Stimulated activated CD8-positive, alpha-beta memory T cell treated with anti-CD3 and anti-CD28 coated beads, Interleukin-15, amount 100 ng/mL, for 24 hours (primary cell): ENCODE data around the gene PTPRD.
"Not testable (repeated sequence)": the region's sequence is repeated elsewhere in the genome, so short reads cannot be mapped to it uniquely, and the experiment has no call there.

Experiments used
- DNase-seq: peaks from one replicate; pipeline ENCODE4 v3.0.0-alpha.2; 2020; ENCODE audit warnings: low read depth

PTPRD gene

DNA sequence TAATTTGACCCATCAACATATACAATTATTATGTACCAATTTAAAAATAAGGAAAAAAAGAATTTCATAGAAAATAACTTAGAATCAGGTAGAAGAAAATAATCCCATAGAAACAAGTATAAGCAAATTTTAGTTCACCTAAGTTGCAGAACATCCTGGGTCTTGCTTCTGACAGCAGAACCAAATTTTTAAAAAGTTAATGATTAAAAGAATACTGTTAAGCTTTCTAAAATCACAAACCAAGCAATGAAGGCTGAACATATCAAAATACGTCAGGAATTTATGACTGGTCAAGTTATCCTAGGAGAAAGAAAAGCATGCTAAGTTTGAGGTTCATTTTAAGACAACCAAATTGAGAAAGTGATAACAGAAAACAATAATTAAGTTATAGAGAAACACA lies 650.9 kb downstream of the PTPRD start:
- DNase-seq = no peak

DNA sequence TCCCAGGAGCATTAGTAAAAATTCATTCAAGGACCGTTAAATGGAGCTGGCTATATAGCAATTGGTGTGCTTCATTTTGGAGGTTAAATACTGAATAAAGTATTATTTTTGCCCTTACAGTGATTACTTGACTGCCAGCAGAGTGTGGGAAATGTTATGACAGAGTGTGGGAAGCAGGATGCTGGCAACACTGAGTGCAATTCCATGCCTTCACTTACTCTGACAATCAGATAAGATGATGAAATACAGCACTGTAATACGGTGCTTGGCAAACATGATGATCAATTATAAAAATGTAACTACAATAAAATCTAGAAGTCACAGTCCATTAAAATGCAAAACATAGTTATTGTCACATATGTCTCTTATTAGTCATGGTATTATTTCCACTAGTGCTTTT lies 651.3 kb downstream of the PTPRD start:
- DNase-seq = no peak

DNA sequence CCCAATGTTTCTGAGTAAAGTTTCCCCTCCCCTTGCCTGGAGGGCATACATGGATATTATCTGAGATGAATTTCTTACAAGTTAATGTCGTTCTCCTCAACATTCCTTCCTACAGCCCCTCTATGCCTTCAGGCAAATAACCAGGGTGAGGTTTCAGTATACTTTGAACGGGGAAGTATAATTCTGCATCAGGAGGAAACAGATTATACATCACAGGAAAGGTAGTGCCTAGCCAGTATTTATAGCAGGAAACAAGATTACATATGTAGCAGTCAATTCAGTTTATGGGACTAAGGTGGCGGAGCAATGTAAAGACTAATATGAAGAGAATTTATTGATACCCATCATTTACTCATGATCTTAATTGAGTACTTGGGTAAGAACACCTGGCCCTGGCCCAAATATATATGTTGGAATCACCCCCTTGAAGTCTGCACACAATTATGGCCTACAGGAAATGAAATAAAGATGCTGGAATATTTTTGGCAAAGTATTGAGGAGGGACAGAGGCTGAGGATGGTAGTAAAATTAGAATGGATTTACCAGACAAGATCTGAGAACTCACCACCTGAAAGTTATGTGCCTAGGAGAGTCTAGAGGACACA lies 661.1 kb downstream of the PTPRD start:
- no peak for DNase-seq

DNA sequence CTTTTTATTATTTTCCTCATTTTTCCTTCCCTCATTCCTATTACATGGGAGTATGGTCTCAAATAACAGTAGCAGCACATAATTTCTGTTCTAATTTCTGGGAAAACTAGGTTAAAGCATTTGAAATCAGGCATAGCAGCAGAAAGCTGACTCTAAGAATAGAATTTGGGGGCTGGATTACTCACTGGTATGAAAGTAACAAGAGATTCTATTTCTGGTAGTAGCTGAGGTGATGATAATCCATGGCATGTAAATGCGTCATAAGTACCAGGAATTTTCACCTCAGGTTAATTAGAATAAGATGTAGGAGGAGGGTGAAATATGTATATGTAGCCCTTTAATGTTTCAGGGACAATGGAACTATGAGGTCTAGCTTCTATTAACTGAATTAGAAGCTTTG lies 662.0 kb downstream of the PTPRD start:
- DNase-seq = no peak

DNA sequence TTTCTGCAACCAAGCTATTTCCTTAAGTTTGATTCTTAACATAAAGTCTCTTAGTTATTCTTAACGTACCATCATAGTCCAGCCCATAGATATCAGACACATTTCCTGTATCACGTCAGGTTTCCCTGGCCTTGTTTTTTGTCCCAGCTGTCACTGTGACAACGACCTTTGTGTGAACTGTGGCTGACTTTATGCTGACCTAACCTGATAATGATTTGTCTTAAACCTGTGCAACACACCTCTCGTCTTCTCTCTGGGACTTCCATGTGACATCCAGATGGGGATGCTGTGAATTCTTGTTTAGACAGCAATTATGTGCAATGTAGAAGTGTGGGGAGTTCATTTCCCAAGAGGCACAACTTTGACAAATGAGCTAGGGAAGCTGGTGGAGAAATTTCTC lies 662.8 kb downstream of the PTPRD start:
- no peak for DNase-seq

DNA sequence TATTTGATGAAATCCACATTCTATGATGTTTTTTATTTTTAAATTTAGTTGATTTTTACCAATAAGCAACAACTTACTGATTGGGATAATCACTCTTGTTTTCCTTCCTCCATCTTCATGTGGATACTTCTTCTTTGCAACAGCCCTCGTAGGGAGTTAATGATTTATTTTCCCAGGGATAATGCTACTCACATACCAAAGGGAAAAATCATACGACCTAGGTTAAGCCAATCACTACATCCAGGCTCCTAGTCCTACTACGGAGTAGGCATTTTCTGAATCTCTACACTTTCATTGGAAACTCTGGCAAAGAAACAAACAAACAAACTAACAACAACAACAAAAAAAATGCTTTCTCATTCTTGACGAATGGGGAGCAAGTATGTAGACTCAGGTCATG lies 663.4 kb downstream of the PTPRD start:
- no peak for DNase-seq

DNA sequence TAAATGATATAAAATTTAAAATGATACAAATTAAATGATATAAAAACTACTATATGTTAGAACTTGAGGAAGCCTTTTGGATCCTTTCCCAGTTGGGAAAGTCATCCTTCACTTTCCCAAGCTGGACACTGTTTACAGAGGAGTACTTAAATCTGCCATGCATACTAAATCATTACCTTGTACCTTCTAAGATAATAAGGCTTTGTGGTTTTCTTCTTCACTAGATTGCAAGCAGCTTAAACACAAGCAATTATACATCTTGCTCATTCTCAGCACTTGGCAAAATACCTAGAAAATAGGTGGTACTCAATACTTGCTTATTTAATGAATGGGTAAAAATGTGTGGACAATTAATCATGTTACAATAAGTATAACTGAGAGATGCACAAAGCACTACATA lies 666.8 kb downstream of the PTPRD start:
- DNase-seq = no peak

DNA sequence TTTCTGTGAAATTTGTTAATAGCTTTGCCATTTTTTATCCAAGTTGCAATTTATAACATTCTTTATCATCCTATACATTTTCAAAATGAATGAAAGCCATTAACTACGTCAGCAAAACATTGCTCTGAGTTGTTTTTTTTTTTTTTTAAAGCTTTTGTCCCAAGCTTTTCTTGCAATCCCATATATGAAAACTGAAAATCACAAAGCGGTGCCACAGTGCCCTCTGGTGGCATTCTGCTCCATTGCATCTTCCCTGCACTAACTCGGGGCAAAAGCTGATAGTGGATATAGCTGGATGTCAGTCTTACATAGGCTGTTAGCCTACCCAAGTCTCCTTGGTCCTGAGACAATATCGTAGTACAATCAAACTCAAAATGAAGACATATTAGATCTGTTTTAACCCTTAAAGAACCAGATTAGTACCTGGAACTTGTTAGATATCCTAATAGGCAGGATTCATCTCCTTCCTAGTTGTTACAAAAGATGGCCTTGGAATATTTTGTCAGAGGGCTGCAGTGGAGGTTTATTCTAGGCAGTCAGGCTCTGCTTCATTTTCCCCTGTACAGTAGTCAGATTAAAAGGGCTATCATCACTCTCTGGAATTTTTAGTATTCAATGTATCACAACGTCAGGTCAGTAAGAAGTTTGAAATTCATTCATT lies 669.9 kb downstream of the PTPRD start:
- DNase-seq = peak; percentile 10

DNA sequence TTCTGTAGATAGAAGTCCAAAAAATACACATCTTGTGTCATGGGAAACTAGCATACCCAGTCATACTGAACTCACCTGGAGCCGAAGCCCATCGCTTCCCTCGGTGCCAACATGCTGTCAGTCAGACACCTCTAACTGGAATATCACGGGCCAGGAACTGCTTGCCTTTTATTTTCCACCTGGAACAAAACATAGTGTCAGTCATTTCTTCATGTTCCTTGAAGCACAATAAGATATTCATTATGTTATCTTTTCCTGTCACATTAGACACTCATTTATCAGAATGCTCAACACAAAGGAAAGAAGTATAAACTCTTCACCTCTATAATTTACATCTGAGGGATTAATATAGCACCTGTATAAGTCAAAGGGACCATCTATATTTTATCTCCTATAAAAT lies 674.4 kb downstream of the PTPRD start:
- DNase-seq = no peak

DNA sequence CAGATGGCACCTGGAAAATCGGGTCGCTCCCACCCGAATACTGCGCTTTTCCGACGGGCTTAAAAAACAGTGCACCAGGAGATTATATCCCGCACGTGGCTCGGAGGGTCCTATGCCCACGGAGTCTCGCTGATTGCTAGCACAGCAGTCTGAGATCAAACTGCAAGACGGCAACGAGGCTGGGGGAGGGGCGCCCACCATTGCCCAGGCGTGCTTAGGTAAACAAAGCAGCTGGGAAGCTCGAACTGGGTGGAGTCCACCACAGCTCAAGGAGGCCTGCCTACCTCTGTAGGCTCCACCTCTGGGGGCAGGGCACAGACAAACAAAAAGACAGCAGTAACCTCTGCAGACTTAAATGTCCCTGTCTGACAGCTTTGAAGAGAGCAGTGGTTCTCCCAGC lies 681.3 kb downstream of the PTPRD start:
- DNase-seq = not testable (repeated sequence)

DNA sequence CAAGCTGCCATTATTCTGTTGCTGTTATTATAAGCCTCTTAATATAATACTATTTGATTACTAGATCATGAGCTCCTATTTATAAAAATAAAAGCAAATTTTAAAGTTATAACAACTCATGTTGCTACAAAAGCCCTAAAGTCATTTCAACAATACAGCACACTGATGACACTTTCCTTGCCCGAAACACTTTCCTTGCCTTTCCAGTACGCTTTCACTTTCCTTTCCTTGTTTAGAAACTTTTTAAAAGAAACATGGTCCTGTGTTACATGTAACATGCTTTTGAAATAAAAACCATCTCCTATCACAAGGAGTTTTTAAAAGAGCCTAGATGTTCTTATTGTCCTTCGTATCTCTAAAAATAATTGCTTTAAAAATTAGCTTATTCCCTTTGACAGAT lies 688.4 kb downstream of the PTPRD start:
- no peak for DNase-seq

DNA sequence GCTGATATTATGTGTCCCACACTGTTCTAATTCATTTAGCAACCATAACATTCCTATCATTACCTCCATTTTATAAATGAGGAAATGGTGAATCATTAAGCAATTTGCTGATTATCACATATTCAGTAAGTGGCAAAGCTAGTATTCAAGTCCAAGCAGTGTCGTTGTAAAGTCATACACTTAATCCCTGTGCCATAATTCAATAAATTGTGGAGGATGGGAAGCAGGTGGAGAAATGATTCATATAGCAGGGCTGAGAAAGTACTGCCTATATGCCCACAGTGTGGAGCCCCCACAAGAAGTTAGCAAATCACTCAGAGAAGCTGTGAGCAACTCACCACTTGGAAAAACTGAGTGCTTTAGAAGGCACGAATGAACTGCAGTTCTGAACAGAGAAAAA lies 691.0 kb downstream of the PTPRD start:
- no peak for DNase-seq

DNA sequence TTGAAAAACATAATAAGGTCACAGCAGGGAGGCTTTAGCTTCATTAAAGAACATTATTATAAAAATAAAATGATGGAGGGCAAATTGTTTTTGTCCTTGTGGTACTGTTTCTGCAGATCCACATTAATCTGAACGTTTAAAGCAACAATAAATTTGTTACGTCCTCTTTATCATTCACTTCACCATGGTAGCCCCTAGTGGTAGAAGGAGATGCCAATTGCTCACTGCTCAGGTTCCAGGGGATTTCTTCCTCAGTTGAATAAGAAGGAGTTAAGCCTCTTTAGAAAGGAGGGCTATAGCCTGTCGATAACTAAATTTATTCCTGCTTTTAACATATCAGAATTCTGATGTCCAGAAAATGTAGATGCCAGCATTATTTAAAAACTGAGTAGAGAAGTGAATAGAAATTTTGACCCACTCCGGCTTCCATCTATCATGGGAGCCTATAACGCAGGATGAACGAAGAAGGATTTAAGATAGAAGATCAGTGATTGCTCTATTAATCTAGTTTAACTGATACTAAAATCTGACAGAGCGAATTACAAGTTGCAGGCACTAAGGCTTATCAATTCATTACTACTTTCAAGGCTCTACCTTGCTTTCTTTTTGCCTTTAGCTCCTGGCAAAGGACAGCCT lies 692.3 kb downstream of the PTPRD start:
- no peak for DNase-seq

DNA sequence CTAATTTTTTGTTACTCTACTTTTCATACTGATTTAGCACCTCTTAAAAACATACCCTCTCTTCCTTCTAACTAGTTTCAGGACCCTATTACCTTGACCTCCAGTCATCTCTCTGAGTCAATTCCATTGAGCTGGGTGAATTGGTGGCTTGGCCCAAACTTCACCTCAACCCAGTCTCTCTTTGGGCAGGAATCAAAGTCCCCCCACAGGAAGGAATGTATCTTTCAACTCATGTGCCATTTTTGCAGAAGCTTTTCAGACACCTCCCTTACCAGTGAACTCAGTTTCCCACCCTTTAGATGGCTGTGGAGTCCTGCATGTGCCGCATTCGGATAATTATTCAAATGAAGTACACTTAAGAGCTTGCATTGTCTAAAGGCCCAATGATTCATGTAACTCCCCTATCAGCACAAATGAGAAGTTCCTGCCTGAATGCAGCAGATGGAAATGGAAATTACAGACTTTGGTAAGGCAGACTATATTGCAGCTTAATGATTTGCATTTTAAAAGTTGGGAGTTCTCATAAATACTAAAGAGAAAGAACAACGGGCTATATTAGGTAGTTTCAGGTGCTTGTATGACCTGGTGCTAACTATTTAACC lies 693.5 kb downstream of the PTPRD start:
- no peak for DNase-seq

DNA sequence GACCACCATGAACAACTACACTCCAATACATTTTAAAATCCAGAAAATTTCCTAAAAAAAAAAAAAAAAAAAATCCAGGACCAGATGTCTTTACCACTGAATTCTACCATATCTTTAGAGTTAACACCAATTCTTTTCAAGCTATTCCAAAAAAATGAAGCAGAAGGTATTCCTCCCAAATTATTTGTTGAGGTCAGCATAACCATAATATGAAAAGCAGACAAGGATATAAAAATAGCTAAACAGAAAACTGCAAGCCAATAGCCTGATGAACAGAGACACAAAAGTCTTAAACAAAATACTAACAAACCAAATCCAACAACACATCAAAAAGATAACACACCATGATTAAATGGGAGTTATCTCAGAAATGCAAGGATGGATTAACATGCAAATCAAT lies 695.4 kb downstream of the PTPRD start:
- DNase-seq = no peak

DNA sequence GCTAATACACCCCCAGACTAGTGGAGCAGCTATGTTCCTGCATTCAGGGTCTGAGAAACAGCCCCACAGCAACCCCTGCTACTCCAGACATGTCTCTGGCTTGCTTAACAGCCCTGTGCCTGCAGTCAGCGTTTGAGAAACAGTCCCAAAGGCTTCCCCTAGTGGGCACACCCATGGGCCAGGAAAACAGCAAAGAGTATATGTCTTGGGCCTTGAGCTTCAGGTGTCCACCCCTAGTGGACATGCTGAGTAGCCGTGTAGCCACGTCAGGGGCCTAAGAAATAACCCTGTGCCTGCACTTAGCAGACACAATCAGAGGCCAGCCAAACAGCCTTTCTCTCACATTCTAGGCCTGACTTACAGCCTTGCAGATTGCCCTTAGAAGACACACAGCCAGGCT lies 698.6 kb downstream of the PTPRD start:
- no peak for DNase-seq

DNA sequence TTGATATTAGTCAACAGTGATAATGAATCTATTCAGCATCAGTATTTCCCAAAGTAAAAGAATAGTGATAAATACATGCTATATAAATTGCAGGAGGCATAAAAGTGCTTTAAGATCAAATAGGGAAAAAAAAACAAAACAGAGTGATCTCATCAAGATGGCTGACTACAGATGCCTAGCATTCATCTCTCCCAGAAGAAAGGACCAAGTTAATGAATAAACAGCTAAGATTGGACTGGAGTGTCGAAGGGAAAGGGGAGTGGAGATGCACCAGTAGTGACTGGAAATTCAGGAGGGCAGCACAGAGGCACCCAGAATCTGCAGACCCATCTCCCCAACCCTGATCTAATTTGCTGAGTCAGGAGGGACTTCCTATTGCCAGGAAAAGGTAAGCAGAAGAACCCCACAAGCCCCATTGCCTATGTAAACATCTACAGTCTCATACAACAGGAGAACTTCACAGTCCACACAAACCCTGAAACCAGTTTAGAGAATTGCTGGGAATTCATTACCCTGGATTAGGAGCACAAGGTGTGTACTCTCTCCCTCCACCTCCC lies 699.4 kb downstream of the PTPRD start:
- no peak for DNase-seq

DNA sequence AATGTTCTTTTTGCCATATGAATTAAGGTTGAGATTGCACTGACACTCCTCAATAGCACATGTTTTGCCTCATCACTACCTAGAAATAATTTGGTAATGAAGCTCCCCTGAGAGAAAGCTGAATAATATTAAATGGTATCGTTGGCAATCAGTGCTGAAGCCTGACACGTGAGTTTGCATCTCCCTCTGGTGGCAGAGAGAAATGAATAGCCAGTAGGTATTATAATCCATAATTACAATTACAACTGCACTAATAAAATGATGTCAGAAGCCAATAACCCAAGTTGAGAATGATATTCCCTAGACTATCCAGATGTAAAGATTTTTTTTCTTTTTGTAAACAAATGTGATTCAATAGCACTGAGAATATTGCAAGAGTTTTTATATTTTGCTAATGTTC lies 700.3 kb downstream of the PTPRD start:
- no peak for DNase-seq

DNA sequence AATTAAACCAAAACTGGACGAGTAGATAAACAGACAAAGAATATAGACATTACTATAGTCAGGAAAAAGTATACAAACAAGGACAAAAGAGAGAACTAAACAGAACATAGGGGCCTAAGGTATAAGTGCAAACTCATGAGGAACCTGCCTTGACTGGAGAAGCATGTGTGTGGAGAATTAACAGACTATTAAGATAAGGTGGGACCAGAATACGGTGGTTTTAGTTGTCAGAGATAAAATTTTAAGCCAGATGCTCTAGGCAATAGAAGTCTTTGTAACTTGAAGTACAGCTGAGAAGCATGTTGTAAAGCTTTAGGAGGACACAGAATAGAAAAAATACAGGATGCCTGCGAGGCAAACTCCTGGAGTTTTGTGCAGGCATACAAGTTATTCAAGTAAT lies 707.1 kb downstream of the PTPRD start:
- no peak for DNase-seq

DNA sequence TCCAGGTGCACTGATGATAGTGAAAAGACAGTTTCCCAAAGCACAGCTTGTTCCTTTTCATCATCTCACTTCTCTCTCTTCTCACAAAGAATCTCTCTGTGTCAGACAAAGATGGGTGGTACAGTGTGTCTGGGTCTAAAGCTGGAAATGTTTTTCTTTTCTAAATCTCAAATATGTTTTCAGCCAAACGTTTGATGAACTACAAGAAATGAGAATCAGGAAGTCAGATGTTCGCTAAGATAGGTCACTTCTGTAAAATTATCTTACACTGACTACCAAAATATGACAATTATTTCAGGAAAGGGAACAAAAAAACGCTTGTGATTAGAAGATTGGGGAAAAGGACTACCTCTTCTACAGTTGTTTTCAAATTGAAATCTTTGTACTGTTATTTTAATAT lies 708.8 kb downstream of the PTPRD start:
- DNase-seq = no peak

DNA sequence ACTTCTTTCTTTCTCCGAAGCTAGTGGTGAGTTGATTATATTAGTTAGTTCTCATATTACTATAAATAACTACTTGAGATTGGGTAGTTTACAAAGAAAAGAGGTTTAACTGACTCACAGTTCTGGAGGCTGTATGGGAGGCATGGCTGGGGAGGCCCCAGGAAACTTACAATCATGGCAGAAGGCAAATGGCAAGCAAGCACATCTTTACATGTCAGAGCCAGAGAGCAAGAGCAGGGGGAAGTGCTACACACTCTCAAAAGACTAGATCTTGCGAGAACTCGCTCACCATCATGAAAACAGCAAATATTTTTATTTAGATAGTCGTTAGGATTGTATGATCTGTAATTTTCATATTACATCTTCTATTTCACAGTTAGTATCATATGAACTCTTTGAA lies 711.2 kb downstream of the PTPRD start:
- no peak for DNase-seq

DNA sequence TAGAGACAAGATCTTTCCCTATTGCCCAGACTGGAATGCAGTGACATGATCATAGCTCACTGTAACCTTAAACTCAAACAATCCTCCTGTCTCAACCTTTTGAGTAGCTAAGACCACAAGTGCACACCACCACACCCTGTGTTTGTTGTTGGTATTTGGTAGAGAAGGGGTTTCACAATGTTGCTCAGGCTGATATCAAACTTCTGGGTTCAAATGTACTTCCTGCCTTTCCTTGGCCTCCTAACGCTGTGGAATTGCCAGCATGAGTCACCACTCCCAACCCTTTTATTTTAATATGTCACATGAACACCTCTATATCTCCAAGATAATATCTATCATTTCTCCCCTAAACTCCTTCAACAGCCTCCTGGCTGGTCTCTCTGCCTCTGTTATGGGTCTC lies 719.0 kb downstream of the PTPRD start:
- DNase-seq = no peak

DNA sequence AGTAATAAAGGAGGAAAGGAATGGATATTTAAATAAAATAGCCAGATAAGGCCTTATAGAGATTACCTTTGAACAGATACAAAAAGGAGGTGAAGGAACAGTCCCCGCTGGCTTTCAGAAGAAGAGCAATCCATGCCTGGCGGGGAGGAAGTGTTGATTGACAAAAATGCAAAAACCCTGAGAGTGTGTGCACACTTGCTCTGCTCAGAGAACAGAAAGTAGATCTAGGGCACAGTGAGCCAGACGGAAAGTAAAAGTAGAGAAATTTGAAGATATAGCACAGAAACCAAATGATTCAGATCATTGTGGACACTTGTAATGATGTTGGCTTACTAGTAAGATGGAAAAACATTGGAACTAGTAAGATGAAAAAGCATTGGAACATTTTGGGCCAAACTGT lies 720.6 kb downstream of the PTPRD start:
- DNase-seq = no peak
